GM21423 (cell line): ENCODE measurements around the gene DKK1.

Source experiments
- ATAC-seq: cut with Tn5 transposase; IDR thresholded peaks from one replicate; pipeline ENCODE4 v1.9.1; 2021; ENCODE audit warnings: mild to moderate bottlenecking, moderate library complexity; ENCODE audit not compliant: unreplicated experiment

The DKK1 gene

DNA sequence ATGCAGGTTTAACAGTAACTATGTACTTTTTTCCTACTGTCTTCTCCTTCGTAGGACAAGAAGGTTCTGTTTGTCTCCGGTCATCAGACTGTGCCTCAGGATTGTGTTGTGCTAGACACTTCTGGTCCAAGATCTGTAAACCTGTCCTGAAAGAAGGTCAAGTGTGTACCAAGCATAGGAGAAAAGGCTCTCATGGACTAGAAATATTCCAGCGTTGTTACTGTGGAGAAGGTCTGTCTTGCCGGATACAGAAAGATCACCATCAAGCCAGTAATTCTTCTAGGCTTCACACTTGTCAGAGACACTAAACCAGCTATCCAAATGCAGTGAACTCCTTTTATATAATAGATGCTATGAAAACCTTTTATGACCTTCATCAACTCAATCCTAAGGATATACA, 2.4 kb downstream of the DKK1 start:
- no peak for ATAC-seq

- ATAC-seq = no peak
Observed at GRCh38 chr10:52318136-52318701, 4.1 kb downstream of the DKK1 start.

GRCh38 chr10:52318822-52319464, 4.9 kb downstream of the DKK1 start:
- ATAC-seq = no peak

DNA sequence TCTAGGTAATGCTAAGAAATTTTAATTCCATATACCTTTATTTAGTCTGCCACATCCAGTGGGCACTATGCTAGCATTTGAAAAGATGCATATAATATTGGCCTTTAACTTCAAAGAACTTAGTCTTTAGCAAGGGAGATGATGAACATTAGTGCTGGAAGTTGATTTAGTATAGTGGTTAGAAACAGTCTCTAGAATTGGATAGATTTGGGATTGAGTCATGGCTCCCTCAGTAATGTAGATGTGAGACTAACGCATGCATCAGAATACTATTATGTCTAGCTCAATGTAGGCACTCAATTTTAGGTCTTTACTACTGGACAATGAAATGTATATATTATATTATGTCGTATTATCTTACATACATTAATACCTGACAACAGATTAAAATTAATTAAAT, 5.8 kb downstream of the DKK1 start:
- ATAC-seq = no peak

DNA sequence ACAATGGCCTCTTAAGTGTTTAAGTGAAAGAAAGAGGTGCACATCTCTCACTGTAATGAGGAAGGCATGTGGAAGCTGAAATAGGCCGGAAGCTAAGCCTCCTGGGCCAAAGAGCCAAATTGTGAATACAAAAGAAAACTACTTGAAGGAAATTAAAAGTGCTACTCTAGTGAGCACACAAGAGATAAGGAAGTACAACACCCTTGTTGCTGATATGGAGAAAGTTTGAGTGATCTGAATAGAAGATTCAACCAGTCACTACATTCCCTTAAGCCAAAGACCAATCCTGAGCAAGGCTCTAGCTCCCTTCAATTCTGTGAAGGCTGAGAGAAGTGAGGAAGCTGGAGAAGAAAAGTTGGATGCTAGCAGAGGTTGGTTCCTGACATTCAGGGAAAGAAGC, 8.2 kb downstream of the DKK1 start:
- ATAC-seq = no peak

DNA sequence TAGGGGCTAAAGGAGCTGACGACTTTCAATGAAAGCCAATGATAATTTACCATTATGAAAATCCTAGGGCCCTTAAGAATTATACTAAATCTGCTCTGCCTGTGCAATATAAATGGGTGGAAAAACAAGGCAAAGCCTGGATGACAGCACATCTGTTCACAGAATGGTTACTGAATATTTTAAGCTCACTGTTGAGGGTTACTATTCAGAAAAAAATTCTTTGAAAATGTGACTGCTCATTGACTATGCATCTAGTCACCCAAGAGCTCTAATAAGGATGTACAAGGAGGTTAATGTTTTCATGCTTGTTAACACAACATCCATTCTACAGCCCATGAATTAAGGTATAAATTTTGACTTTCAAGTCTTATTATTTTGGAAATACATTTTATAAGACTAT, 8.9 kb downstream of the DKK1 start:
- ATAC-seq = no peak

DNA sequence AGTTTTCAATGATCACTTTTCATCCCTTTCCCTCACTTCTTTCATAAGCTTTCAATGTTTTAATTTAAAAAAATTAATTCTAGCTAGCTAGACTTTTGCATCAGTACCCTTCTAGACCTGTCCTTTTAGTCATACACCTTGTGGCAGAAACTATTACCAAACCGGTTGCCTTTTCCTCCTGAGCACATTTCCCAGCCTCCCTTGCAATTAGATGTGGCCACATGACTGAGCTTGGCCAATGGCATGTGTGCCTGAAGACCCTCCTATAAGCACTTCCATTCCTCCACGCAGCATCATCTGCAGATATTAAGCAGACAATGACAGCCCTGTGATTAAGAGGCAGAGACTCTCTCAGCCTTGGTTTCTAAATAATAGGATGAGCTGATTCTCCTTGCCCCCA, 12.3 kb downstream of the DKK1 start:
- ATAC-seq = no peak

GRCh38 chr10:52331638-52332364, 17.7 kb downstream of the DKK1 start:
- no peak for ATAC-seq

- no peak for ATAC-seq
Observed at GRCh38 chr10:52332815-52333214, 18.7 kb downstream of the DKK1 start.

GRCh38 chr10:52334595-52334994, 20.5 kb downstream of the DKK1 start:
- ATAC-seq = no peak

GRCh38 chr10:52335665-52336064, 21.6 kb downstream of the DKK1 start:
- ATAC-seq = no peak

DNA sequence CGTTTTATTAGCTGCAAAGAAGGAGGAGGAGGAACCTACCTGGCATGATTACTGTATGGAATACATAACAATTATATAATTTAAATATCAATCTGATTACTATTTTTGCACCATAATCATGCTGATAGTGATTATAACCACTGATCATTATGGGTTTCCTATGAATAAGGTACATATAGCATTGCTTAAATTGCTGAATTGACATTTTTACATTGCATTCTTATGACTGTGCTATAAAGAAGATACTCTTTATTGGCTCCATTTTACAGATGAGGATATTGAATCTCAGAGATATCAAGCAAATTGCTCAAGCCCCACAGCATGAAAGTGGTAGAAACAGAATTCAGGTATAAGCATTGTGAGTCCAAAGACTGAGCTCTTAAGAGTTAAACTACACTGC, 23.1 kb downstream of the DKK1 start:
- no peak for ATAC-seq

- ATAC-seq = no peak
Observed at GRCh38 chr10:52343439-52343838, 29.4 kb downstream of the DKK1 start.

- no peak for ATAC-seq
Observed at GRCh38 chr10:52346394-52347326, 32.6 kb downstream of the DKK1 start.

- ATAC-seq = no peak
Observed at GRCh38 chr10:52347327-52347667, 33.2 kb downstream of the DKK1 start.

GRCh38 chr10:52348037-52348564, 34.0 kb downstream of the DKK1 start:
- no peak for ATAC-seq

DNA sequence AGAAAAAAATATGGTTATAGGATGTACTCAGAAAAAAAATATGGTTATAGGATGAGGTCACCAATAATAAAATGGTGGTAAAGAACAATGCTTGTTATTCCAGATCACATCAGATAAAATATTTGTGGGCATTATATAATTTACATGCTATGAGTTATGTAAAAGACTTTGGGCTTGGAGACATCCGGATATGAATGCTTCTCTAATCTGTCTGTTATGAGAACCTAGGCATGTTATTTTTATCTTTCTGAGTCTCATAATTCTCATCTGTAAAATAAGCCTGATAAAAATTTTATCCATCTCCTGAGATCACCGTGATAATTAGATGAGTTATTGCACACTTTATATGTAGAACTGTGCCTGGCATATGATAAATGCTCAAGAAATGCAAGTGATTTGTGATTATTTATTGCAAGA, 37.8 kb downstream of the DKK1 start:
- ATAC-seq = no peak

- no peak for ATAC-seq
Observed at GRCh38 chr10:52353205-52353604, 39.1 kb downstream of the DKK1 start.

DNA sequence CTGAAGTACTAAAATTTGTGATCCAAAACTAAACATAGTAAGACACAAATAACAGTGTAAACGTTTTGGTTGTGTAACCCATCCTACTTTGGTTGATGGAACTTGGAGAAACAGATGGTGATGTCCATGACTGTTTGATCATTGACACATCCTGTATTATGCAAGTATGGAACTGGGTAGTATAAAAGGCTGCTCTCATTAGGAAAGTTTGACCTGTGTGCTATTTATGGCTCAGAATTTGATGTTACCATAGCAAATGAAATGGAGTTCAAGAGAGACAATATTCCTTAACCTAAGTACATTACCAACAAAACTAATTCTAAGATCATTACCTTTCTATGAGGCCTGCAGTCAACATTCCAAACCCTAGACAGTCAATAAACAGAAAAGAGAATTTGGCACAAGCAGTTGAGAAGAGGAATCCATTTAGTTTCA, 39.9 kb downstream of the DKK1 start:
- no peak for ATAC-seq

- no peak for ATAC-seq
Observed at GRCh38 chr10:52357971-52358370, 43.9 kb downstream of the DKK1 start.

DNA sequence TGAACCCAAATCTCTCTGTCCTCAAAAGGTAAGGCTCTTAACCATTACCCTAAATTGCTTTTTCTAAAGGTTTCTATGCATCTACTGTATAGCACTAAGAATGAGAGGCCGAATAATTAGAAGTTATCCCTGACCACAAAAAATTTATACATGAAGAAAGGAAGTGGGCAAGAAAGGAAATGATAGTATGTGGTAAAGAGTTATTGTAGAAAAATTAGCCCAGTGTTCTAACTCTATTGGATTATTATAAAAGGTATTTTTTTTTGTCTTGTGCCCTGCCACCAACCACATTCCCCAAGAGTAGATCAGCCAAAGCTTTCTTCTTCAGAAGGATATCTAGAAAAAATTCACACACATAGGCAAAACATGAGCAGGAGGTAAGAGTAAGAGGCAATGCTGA, 45.4 kb downstream of the DKK1 start:
- no peak for ATAC-seq
